GM12878 (cell line): ENCODE data around the gene MKRN1. TPM values are rescaled to one million over a fixed set of nuclear protein-coding genes. Genes with fewer than 3 reads are reported as not detected.

Source experiments
- ATAC-seq: fragments of 200-7000 bp; cut with Tn5 transposase; 3 replicates; pipeline ENCODE4 v1.9.1; 2020; ENCODE audit warnings: mild to moderate bottlenecking, moderate library complexity
- BruUV-seq: library from RNA; stranded (reverse); fragments of 400-500 nt; replicated peaks from 2 replicates; lab custom pipeline; 2021; lab: Mats Ljungman, UMichigan
- CTCF ChIA-PET: fragments of 300-600 bp; sonication (Branson Sonifier 250); formaldehyde crosslinking; extraction: SDS; loops from one replicate; lab custom pipeline; 2021; ENCODE audit warnings: inconsistent platforms; lab: Yijun Ruan, JAX
- POLR2A ChIA-PET: fragments of 350-600 bp; formaldehyde crosslinking; extraction: SDS; loops from one replicate; lab custom pipeline; 2021; ENCODE audit warnings: inconsistent platforms; lab: Charles Lee
- RAD21 ChIA-PET: fragments of 300-600 bp; sonication (Branson Sonifier 250); formaldehyde crosslinking; loops from one replicate; lab custom pipeline; 2023; ENCODE audit warnings: antibody characterized with exemption; ENCODE audit not compliant: unreplicated experiment; lab: Charles Lee
- SMC1A ChIA-PET: fragments of 300-600 bp; sonication (Branson Sonifier 250); formaldehyde crosslinking; loops from one replicate; lab custom pipeline; 2023; ENCODE audit not compliant: unreplicated experiment, uncharacterized antibody; lab: Charles Lee
- DNase-seq: peaks from one replicate; pipeline ENCODE4 v3.0.0-alpha.2; 2011; ENCODE audit warnings: low read depth, low spot score
- FAIRE-seq: peaks from 3 replicates; lab custom pipeline; 2011; peaks lifted over from hg19 to GRCh38; lab: Jason Lieb, UNC
- H2AFZ ChIP-seq: 2 replicates; pipeline ENCODE4 v1.6.0; 2011; ENCODE audit warnings: low read depth, low read length, control low read depth; ENCODE audit not compliant: control insufficient read depth
- H3K27ac ChIP-seq: 2 replicates; pipeline ENCODE4 v1.5.1; 2011; ENCODE audit warnings: control low read depth; ENCODE audit not compliant: control insufficient read depth, insufficient read depth
- H3K27me3 ChIP-seq, 2 experiments: replicated peaks in 1 of 2; 2 replicates each; pipeline versions ENCODE4 v1.6.0 to v1.6.1; 2011; ENCODE audit warnings: low read length in 1 of 2; ENCODE audit not compliant: control insufficient read depth in 2 of 2, insufficient read depth in 2 of 2
- H3K36me3 ChIP-seq, 2 experiments: 2 replicates each; pipeline ENCODE4 v1.5.1; 2011; ENCODE audit warnings: low read length in 1 of 2; ENCODE audit not compliant: control insufficient read depth in 2 of 2, insufficient read depth in 2 of 2
- H3K4me1 ChIP-seq: 2 replicates; pipeline ENCODE4 v1.6.1; 2011; ENCODE audit warnings: mild to moderate bottlenecking, low read length, moderate library complexity, mixed read lengths; ENCODE audit not compliant: control insufficient read depth, insufficient read depth
- H3K4me2 ChIP-seq: 2 replicates; pipeline ENCODE4 v1.6.0; 2011; ENCODE audit warnings: control low read depth; ENCODE audit not compliant: control insufficient read depth, insufficient read depth
- H3K4me3 ChIP-seq: fragments of 200-600 bp; sonication (generic); 2 replicates; pipeline ENCODE4 v1.5.1; 2016
- H3K79me2 ChIP-seq: 2 replicates; pipeline ENCODE4 v1.6.0; 2011; ENCODE audit warnings: low read length; ENCODE audit not compliant: control insufficient read depth, insufficient read depth
- H3K9ac ChIP-seq: 2 replicates; pipeline ENCODE4 v1.8.0; 2011; ENCODE audit warnings: low read length, control low read depth, mixed read lengths; ENCODE audit not compliant: control insufficient read depth, insufficient read depth
- H3K9me3 ChIP-seq: replicated peaks from 3 replicates; pipeline ENCODE4 v1.5.1; 2011; ENCODE audit warnings: mild to moderate bottlenecking, low read length; ENCODE audit not compliant: control insufficient read depth, insufficient read depth
- H4K20me1 ChIP-seq: 2 replicates; pipeline ENCODE4 v1.6.0; 2011; ENCODE audit not compliant: control insufficient read depth, insufficient read depth
- ASH2L ChIP-seq: fragments of 300-600, 200-600 bp; sonication (generic); IDR thresholded peaks from 2 replicates; pipeline ENCODE4 v1.6.1; 2017; ENCODE audit warnings: low read depth, mild to moderate bottlenecking, borderline replicate concordance
- CHD1 ChIP-seq: IDR thresholded peaks from 2 replicates; pipeline ENCODE4 v1.6.1; 2012; ENCODE audit warnings: low read depth, low read length, improper control_type of control experiment
- CREM ChIP-seq: IDR thresholded peaks from 2 replicates; pipeline ENCODE4 v1.6.1; 2014; ENCODE audit warnings: antibody characterized with exemption, low read depth
- MYC ChIP-seq: IDR thresholded peaks from 2 replicates; pipeline ENCODE4 v1.6.1; 2011; ENCODE audit warnings: mild to moderate bottlenecking, low read length, moderate library complexity, inconsistent platforms; ENCODE audit not compliant: insufficient read depth, insufficient replicate concordance, insufficient read length, severe bottlenecking
- NFXL1 ChIP-seq: fragments of 450-650 bp; IDR thresholded peaks from 2 replicates; pipeline ENCODE4 v1.6.1; 2017; ENCODE audit warnings: antibody characterized with exemption, mild to moderate bottlenecking, borderline replicate concordance
- RCOR1 ChIP-seq: conservative IDR thresholded peaks from 2 replicates; pipeline ENCODE4 v1.6.1; 2012; ENCODE audit warnings: low read depth, low read length, improper control_type of control experiment
- SIX5 ChIP-seq: IDR thresholded peaks from 2 replicates; pipeline ENCODE4 v1.6.1; 2011; ENCODE audit warnings: mild to moderate bottlenecking, low read depth, low read length, moderate library complexity; ENCODE audit not compliant: severe bottlenecking
- ZNF24 ChIP-seq: fragments of 450-650 bp; IDR thresholded peaks from 2 replicates; pipeline ENCODE4 v1.6.1; 2017; ENCODE audit warnings: antibody characterized with exemption, mild to moderate bottlenecking
- WGBS: methylation state at CpG from one replicate; pipeline ENCODE4 v1.1.6; 2016; ENCODE audit warnings: low lambda C conversion rate; ENCODE audit not compliant: insufficient replicate concordance, insufficient coverage; ENCODE audit errors: missing lambda C conversion rate; 5-methylcytosine and 5-hydroxymethylcytosine counted together
- in situ Hi-C: fragments of 300-500 bp; cut with MboI; formaldehyde crosslinking; loops from 9 replicates; pipeline ENCODE4 v1.14.3; 2018; ENCODE audit warnings: mixed read lengths
- intact Hi-C: fragments of 100-400 bp; cut with micrococcal nuclease; formaldehyde crosslinking; loops from one replicate; pipeline ENCODE4 v1.14.2; 2022; ENCODE audit not compliant: unreplicated experiment
- polyA plus RNA-seq, 11 experiments: library from polyadenylated mRNA; depleted of rRNA in 4 of 11; unstranded in 6 of 11; stranded (reverse) in 5 of 11; fragments of >200 nt; fragmentation: Nextera tagmentation in 4 of 11; fragmentation: Illumina TruSeq in 1 of 11; extraction: Ambion mirVana in 4 of 11; extraction: Trizol in 1 of 11; gene quantifications; 1 replicate in 1 of 11; 2 replicates in 10 of 11; pipeline versions ENCODE4 v1.2.1 to v1.2.3, GENCODE V29; 2011 to 2016; ENCODE audit warnings: inconsistent platforms in 2 of 11, missing spikeins in 2 of 11, low read depth in 1 of 11
- total RNA-seq, 4 experiments: library from RNA; depleted of rRNA in 3 of 4; stranded (reverse); fragments of >200 nt in 3 of 4; fragmentation: Illumina TruSeq in 1 of 4; extraction: Trizol in 1 of 4; gene quantifications; 2 replicates each; pipeline versions ENCODE4 v1.2.1 to v1.2.3, GENCODE V29; 2013 to 2021

Gene MKRN1
- total and polyA plus RNA-seq, 10 of the 15 experiments (the other 5 are each of a cell fraction or from before 2014, with no cell fraction given): 19.1 to 61.3 (median 50.6) TPM

GRCh38 chr7:140440593-140440992 lies 38.7 kb downstream of the MKRN1 start:
- SMC1A ChIA-PET: interaction anchor here (1.3 kb wide), 1 partner anchor 9 kb away, joined by 5 read pairs; no protein-coding TSS in a partner anchor
- in situ Hi-C loops (no loop called here), intact Hi-C loops (no loop called here)
- Histone ChIP-seq H2AFZ (no peak overlapping the region), H3K27me3 (no peaks in the 10 kb centered on the region), H3K9ac (no peak overlapping the region), H3K27ac (no peak overlapping the region), H3K4me2 (no peak overlapping the region), H4K20me1 (no peaks in the 10 kb centered on the region), H3K36me3 (no peaks in the 10 kb centered on the region), H3K4me3 (no peak overlapping the region), H3K9me3 (no peaks in the 10 kb centered on the region), H3K79me2 (no peaks in the 10 kb centered on the region), H3K4me1 (no peaks in the 10 kb centered on the region)
- ATAC-seq: no peak
- RAD21 ChIA-PET: interaction anchor here (0.6 to 0.9 kb wide), 3 partner anchors 42 to 60 kb away, joined by 3 to 4 read pairs (median 3); partner anchors contain the start of gene SLC37A3
- WGBS: 74% methylated on average over 3 of the region's 3 CpGs
- POLR2A ChIA-PET: interaction anchor here (0.7 kb wide), 1 partner anchor 828 kb away, joined by 3 read pairs; no protein-coding TSS in a partner anchor
- no TSS peak for BruUV-seq
- CTCF ChIA-PET: interaction anchor here (0.7 to 1.2 kb wide), 2 partner anchors 50 to 794 kb away, joined by 3 read pairs; no protein-coding TSS in a partner anchor
- no peak for TF ChIP-seq NFXL1
- no peak for TF ChIP-seq RCOR1
- no peak for TF ChIP-seq MYC
- no peak for TF ChIP-seq SIX5
- TF ChIP-seq CHD1: no peak
- TF ChIP-seq ZNF24: no peak
- TF ChIP-seq CREM: no peak
- no peak for TF ChIP-seq ASH2L
- no peak for FAIRE-seq
- DNase-seq: no peak
